H9 (cell line): ENCODE data around the gene ITPKB. TPM values are rescaled to one million over a fixed set of nuclear protein-coding genes. Genes with fewer than 3 reads are reported as not detected.

Source experiments
- DNase-seq: peaks from one replicate; pipeline ENCODE4 v3.0.0-alpha.2; 2017
- H2AFZ ChIP-seq: one replicate; pipeline ENCODE4 v1.6.1; 2013; ENCODE audit warnings: mild to moderate bottlenecking, low read length, control low read depth, moderate library complexity
- H2AK5ac ChIP-seq: 2 replicates; pipeline ENCODE4 v1.6.1; 2013; ENCODE audit warnings: low read length, control low read depth, mixed read lengths; ENCODE audit not compliant: insufficient read length
- H2BK120ac ChIP-seq: one replicate; pipeline ENCODE4 v1.6.1; 2013; ENCODE audit warnings: low read depth, mild to moderate bottlenecking, low read length, control low read depth, inconsistent platforms; ENCODE audit not compliant: poor library complexity, severe bottlenecking
- H2BK12ac ChIP-seq: 2 replicates; pipeline ENCODE4 v1.6.1; 2013; ENCODE audit warnings: low read length, control low read depth, mixed read lengths, low read depth; ENCODE audit not compliant: insufficient read length
- H2BK15ac ChIP-seq: 2 replicates; pipeline ENCODE4 v1.6.1; 2013; ENCODE audit warnings: low read depth, low read length, control low read depth
- H2BK20ac ChIP-seq: one replicate; pipeline ENCODE4 v1.6.1; 2013; ENCODE audit warnings: low read depth, mild to moderate bottlenecking, low read length, control low read depth, inconsistent platforms; ENCODE audit not compliant: poor library complexity, severe bottlenecking
- H2BK5ac ChIP-seq: 2 replicates; pipeline ENCODE4 v1.6.1; 2013; ENCODE audit warnings: low read length, control low read depth, mixed read lengths; ENCODE audit not compliant: insufficient read length
- H3K14ac ChIP-seq: 2 replicates; pipeline ENCODE4 v1.6.1; 2013; ENCODE audit warnings: low read length, control low read depth; ENCODE audit not compliant: insufficient read depth
- H3K18ac ChIP-seq: 2 replicates; pipeline ENCODE4 v1.6.1; 2013; ENCODE audit warnings: low read depth, mild to moderate bottlenecking, mixed read lengths, low read length, control low read depth; ENCODE audit not compliant: insufficient read length
- H3K23ac ChIP-seq: 2 replicates; pipeline ENCODE4 v1.6.1; 2013; ENCODE audit warnings: low read length, control low read depth, mixed read lengths, low read depth; ENCODE audit not compliant: insufficient read length
- H3K23me2 ChIP-seq: 2 replicates; pipeline ENCODE4 v1.6.1; 2013; ENCODE audit warnings: low read depth, mild to moderate bottlenecking, mixed read lengths, low read length, control low read depth; ENCODE audit not compliant: insufficient read length, poor library complexity, severe bottlenecking
- H3K27ac ChIP-seq: 2 replicates; pipeline ENCODE4 v1.5.1; 2013; ENCODE audit warnings: low read length, control low read depth, mixed read lengths, low read depth; ENCODE audit not compliant: insufficient read length
- H3K27me3 ChIP-seq: 2 replicates; pipeline ENCODE4 v1.6.1; 2013; ENCODE audit warnings: low read length, control low read depth, inconsistent platforms; ENCODE audit not compliant: insufficient read depth
- H3K4ac ChIP-seq: 2 replicates; pipeline ENCODE4 v1.6.1; 2013; ENCODE audit warnings: low read depth, mild to moderate bottlenecking, control low read depth, inconsistent platforms, low read length, moderate library complexity
- H3K4me1 ChIP-seq: 2 replicates; pipeline ENCODE4 v1.6.1; 2013; ENCODE audit warnings: low read length, control low read depth, inconsistent platforms; ENCODE audit not compliant: insufficient read depth
- H3K4me2 ChIP-seq: 2 replicates; pipeline ENCODE4 v1.6.1; 2013; ENCODE audit warnings: low read length, control low read depth, mixed read lengths; ENCODE audit not compliant: insufficient read length, insufficient read depth
- H3K56ac ChIP-seq: 2 replicates; pipeline ENCODE4 v1.6.1; 2013; ENCODE audit warnings: low read depth, mild to moderate bottlenecking, mixed read lengths, low read length, control low read depth; ENCODE audit not compliant: insufficient read length
- H3K79me1 ChIP-seq: 2 replicates; pipeline ENCODE4 v1.6.1; 2013; ENCODE audit warnings: low read depth, mild to moderate bottlenecking, moderate library complexity, low read length, control low read depth, inconsistent platforms; ENCODE audit not compliant: insufficient read depth, poor library complexity, severe bottlenecking
- H3K79me2 ChIP-seq: 2 replicates; pipeline ENCODE4 v1.6.1; 2013; ENCODE audit warnings: low read length, control low read depth, inconsistent platforms; ENCODE audit not compliant: insufficient read depth
- H3K9ac ChIP-seq: 2 replicates; pipeline ENCODE4 v1.6.1; 2013; ENCODE audit warnings: low read length, control low read depth, mixed read lengths; ENCODE audit not compliant: insufficient read length; ENCODE audit errors: extremely low read depth
- H3K9me3 ChIP-seq: one replicate; pipeline ENCODE4 v1.6.1; 2013; ENCODE audit warnings: low read depth, low read length, inconsistent platforms; ENCODE audit not compliant: control insufficient read depth
- H3T11ph ChIP-seq: one replicate; pipeline ENCODE4 v1.6.1; 2013; ENCODE audit warnings: mild to moderate bottlenecking, low read length, control low read depth, inconsistent platforms
- H4K20me1 ChIP-seq: one replicate; pipeline ENCODE4 v1.6.1; 2013; ENCODE audit not compliant: control insufficient read depth, insufficient read length, insufficient read depth
- H4K5ac ChIP-seq: 2 replicates; pipeline ENCODE4 v1.6.1; 2013; ENCODE audit warnings: low read depth, mild to moderate bottlenecking, mixed read lengths, low read length, control low read depth; ENCODE audit not compliant: insufficient read length
- H4K8ac ChIP-seq: replicated peaks from 2 replicates; pipeline ENCODE4 v1.6.1; 2013; ENCODE audit warnings: low read length, control low read depth, mixed read lengths, low read depth; ENCODE audit not compliant: insufficient read length
- H4K91ac ChIP-seq: 2 replicates; pipeline ENCODE4 v1.6.1; 2013; ENCODE audit warnings: low read depth, mild to moderate bottlenecking, moderate library complexity, mixed read lengths, low read length, control low read depth; ENCODE audit not compliant: insufficient read length
- H3K27ac Mint-ChIP-seq, 3 experiments: 2 replicates in 2 of 3; 3 replicates in 1 of 3; pipeline ENCODE4 v1.8.0; 2020 to 2021; ENCODE audit warnings: mixed read lengths in 3 of 3, mild to moderate bottlenecking in 1 of 3, moderate library complexity in 1 of 3
- H3K27me3 Mint-ChIP-seq: 2 replicates; pipeline ENCODE4 v1.8.0; 2021; ENCODE audit warnings: low read depth, mild to moderate bottlenecking, moderate library complexity, mixed read lengths
- H3K36me3 Mint-ChIP-seq, 3 experiments: 2 replicates in 2 of 3; 3 replicates in 1 of 3; pipeline ENCODE4 v1.8.0; 2020 to 2021; ENCODE audit warnings: low read depth in 3 of 3, mixed read lengths in 3 of 3; ENCODE audit not compliant: insufficient read depth in 1 of 3
- H3K4me1 Mint-ChIP-seq, 2 experiments: 2 replicates each; pipeline ENCODE4 v1.8.0; 2020; ENCODE audit warnings: mixed read lengths in 2 of 2
- H3K4me3 Mint-ChIP-seq, 2 experiments: 2 replicates in 1 of 2; 3 replicates in 1 of 2; pipeline ENCODE4 v1.8.0; 2020 to 2021; ENCODE audit warnings: mild to moderate bottlenecking in 2 of 2, mixed read lengths in 2 of 2, moderate library complexity in 1 of 2
- H3K9me3 Mint-ChIP-seq, 2 experiments: 2 replicates in 1 of 2; 3 replicates in 1 of 2; pipeline ENCODE4 v1.8.0; 2020; ENCODE audit warnings: mild to moderate bottlenecking in 2 of 2, mixed read lengths in 2 of 2, moderate library complexity in 1 of 2
- WGBS: extraction: QIAGEN DNeasy Blood & Tissue Kit; methylation state at CpG from one replicate; pipeline ENCODE4 v1.1.7; 2013; ENCODE audit warnings: missing lambda C conversion rate, low lambda C conversion rate, mixed read lengths; ENCODE audit not compliant: insufficient read length; ENCODE audit errors: extremely low coverage; 5-methylcytosine and 5-hydroxymethylcytosine counted together
- total RNA-seq: library from RNA; stranded (reverse); gene quantifications from 2 replicates; pipeline ENCODE4 v1.2.1, GENCODE V29; 2021
- TF ChIP-seq, protein P1 (sequence below): fragments of 200-600 bp; sonication (generic); conservative IDR thresholded peaks from 3 replicates; pipeline ENCODE4 v1.8.0; 2021; ENCODE audit warnings: antibody characterized with exemption, mild to moderate bottlenecking

The ITPKB gene
- total RNA-seq, 1 experiment from 2014 or later: 3.8 TPM

DNA sequence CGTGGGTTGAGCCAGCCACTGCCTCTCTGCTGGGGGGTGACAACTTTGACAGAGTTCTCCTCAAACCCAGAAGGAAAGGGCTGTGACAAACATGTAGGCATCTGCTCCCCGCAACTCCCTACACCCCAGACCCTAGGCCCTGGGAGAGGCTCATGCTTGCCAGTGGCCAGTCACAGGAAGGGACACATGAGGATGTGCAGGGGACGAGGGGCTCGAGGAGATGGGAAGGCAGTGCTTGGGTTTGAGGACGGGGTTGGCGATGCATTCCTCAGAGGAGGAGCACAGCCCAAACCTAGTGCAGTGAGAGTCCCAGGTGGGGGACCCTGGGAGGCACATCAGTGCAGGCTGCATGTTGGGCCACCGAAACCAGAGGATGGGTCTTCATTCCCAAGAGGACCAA, 128.4 kb downstream of the ITPKB start:
- H3K23ac ChIP-seq: no peak overlapping the region
- H2BK15ac ChIP-seq: 0 out of 2 replicates have a peak overlapping the region, but pooled peaks have one; percentile 24
- DNase-seq: no peak
- no peak overlapping the region for H3K18ac ChIP-seq
- Mint-ChIP-seq H3K27me3 (peaks cover 4% of the 10 kb centered on the region), H3K4me3 (no peak overlapping the region), H3K4me1 (peaks cover 11 to 38% of the 10 kb centered on the region in 2 experiments), H3K36me3 (no peaks in the 10 kb centered on the region; a peak in 1 of 7 replicates), H3K27ac (no peak overlapping the region), H3K9me3 (peaks cover 5% of the 10 kb centered on the region in 2 experiments; a peak in 4 of 5 replicates)
- H3K9me3 ChIP-seq: no peaks in the 10 kb centered on the region
- no peak overlapping the region for H2BK20ac ChIP-seq
- H4K91ac ChIP-seq: no peak overlapping the region
- H3K27ac ChIP-seq: no peak overlapping the region
- no peaks in the 10 kb centered on the region; the same call in 1 of the 2 replicates for H3K4me1 ChIP-seq
- H3K27me3 ChIP-seq: no peaks in the 10 kb centered on the region
- H2AK5ac ChIP-seq: no peak overlapping the region
- H3K56ac ChIP-seq: no peak overlapping the region
- H3K4ac ChIP-seq: no peak overlapping the region
- no peak overlapping the region for H3K9ac ChIP-seq
- H4K8ac ChIP-seq: no peak overlapping the region
- no peak overlapping the region for H2AFZ ChIP-seq
- TF ChIP-seq, protein P1, sequence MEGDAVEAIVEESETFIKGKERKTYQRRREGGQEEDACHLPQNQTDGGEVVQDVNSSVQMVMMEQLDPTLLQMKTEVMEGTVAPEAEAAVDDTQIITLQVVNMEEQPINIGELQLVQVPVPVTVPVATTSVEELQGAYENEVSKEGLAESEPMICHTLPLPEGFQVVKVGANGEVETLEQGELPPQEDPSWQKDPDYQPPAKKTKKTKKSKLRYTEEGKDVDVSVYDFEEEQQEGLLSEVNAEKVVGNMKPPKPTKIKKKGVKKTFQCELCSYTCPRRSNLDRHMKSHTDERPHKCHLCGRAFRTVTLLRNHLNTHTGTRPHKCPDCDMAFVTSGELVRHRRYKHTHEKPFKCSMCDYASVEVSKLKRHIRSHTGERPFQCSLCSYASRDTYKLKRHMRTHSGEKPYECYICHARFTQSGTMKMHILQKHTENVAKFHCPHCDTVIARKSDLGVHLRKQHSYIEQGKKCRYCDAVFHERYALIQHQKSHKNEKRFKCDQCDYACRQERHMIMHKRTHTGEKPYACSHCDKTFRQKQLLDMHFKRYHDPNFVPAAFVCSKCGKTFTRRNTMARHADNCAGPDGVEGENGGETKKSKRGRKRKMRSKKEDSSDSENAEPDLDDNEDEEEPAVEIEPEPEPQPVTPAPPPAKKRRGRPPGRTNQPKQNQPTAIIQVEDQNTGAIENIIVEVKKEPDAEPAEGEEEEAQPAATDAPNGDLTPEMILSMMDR: no peak
- no CpG with 5 or more reads among the region's 7 CpGs for WGBS
- H3T11ph ChIP-seq: no peak overlapping the region
- no peak overlapping the region for H4K5ac ChIP-seq
- no peak overlapping the region for H2BK120ac ChIP-seq
- no peak overlapping the region for H3K14ac ChIP-seq
- H3K79me2 ChIP-seq: no peaks in the 10 kb centered on the region
- H2BK5ac ChIP-seq: no peak overlapping the region
- no peaks in the 10 kb centered on the region for H4K20me1 ChIP-seq
- H3K79me1 ChIP-seq: no peaks in the 10 kb centered on the region
- H2BK12ac ChIP-seq: no peak overlapping the region
- H3K4me2 ChIP-seq: no peak overlapping the region
- H3K23me2 ChIP-seq: no peaks in the 10 kb centered on the region
